ENCODE measurements around the gene BRSK2.

DNA sequence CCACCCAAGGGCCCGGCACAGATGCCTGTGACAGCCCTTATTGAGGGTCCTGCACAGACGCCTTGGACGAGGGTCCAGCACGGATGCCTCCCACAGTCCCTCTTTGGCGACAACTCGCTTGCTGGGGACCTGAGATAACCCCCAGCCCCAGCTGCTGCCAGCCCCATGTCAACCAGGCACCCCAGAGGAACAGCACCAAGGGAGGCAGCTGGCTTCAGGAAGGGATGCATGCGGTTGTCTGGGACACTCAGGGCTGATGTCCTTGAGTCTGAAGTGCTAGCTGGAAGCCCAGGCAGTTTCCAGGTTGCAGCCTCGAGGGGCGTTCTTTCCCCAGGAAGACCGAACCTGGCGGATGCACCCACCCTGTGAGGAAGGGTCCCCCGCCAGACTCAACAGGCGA is 63.0 kb downstream of the BRSK2 start:
- no peak for TF ChIP-seq EZH2phosphoT487 (IDR thresholded peaks at IDR 0.05; ENCODE audit: low read depth, severe bottlenecking, unreplicated experiment)
- TF ChIP-seq, protein P1, sequence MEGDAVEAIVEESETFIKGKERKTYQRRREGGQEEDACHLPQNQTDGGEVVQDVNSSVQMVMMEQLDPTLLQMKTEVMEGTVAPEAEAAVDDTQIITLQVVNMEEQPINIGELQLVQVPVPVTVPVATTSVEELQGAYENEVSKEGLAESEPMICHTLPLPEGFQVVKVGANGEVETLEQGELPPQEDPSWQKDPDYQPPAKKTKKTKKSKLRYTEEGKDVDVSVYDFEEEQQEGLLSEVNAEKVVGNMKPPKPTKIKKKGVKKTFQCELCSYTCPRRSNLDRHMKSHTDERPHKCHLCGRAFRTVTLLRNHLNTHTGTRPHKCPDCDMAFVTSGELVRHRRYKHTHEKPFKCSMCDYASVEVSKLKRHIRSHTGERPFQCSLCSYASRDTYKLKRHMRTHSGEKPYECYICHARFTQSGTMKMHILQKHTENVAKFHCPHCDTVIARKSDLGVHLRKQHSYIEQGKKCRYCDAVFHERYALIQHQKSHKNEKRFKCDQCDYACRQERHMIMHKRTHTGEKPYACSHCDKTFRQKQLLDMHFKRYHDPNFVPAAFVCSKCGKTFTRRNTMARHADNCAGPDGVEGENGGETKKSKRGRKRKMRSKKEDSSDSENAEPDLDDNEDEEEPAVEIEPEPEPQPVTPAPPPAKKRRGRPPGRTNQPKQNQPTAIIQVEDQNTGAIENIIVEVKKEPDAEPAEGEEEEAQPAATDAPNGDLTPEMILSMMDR (IDR thresholded peaks at IDR 0.05; ENCODE audit: poor library complexity): no peak
